GM23338 (cell line): ENCODE measurements around the gene NUBP1. TPM values are rescaled to one million over a fixed set of nuclear protein-coding genes. Genes with fewer than 3 reads are reported as not detected.
"Not testable (repeated sequence)": the region's sequence is repeated elsewhere in the genome, so short reads cannot be mapped to it uniquely, and the experiment has no call there.

ENCODE experiments used
- ATAC-seq: fragments of 200-7000 bp; cut with Tn5 transposase; 3 replicates; pipeline ENCODE4 v1.9.1; 2020
- DNase-seq: peaks from one replicate; pipeline ENCODE4 v3.0.0-alpha.2; 2015; ENCODE audit warnings: low spot score
- H2AFZ ChIP-seq: fragments of 200-600 bp; sonication (generic); 2 replicates; pipeline ENCODE4 v1.8.0; 2016; ENCODE audit warnings: antibody characterized with exemption, mild to moderate bottlenecking, moderate library complexity
- H3F3A ChIP-seq: fragments of 200-600 bp; sonication (generic); replicated peaks from 2 replicates; pipeline ENCODE4 v1.8.0; 2017; ENCODE audit warnings: antibody characterized with exemption, mixed run types, low read depth
- H3K27ac ChIP-seq: fragments of 200-600 bp; sonication (generic); 2 replicates; pipeline ENCODE4 v1.6.1; 2016; ENCODE audit warnings: low read depth
- H3K27me3 ChIP-seq: fragments of 200-600 bp; sonication (generic); 2 replicates; pipeline ENCODE4 v1.8.0; 2016; ENCODE audit warnings: mild to moderate bottlenecking, mixed run types, moderate library complexity; ENCODE audit not compliant: insufficient read depth
- H3K36me3 ChIP-seq: fragments of 200-600 bp; sonication (generic); 2 replicates; pipeline ENCODE4 v1.8.0; 2016; ENCODE audit warnings: mild to moderate bottlenecking; ENCODE audit not compliant: insufficient read depth
- H3K4me1 ChIP-seq: fragments of 200-600 bp; sonication (generic); 2 replicates; pipeline ENCODE4 v1.8.0; 2016; ENCODE audit warnings: mild to moderate bottlenecking, moderate library complexity; ENCODE audit not compliant: insufficient read depth
- H3K4me2 ChIP-seq: fragments of 200-600 bp; sonication (generic); 2 replicates; pipeline ENCODE4 v1.7.1; 2017; ENCODE audit warnings: mixed run types
- H3K4me3 ChIP-seq: fragments of 200-600 bp; sonication (generic); 2 replicates; pipeline ENCODE4 v1.6.1; 2016; ENCODE audit warnings: mixed run types
- H3K79me2 ChIP-seq: fragments of 200-600 bp; sonication (generic); replicated peaks from 2 replicates; pipeline ENCODE4 v1.8.0; 2017; ENCODE audit warnings: mild to moderate bottlenecking; ENCODE audit not compliant: insufficient read depth
- H3K9me2 ChIP-seq: fragments of 200-600 bp; sonication (generic); 2 replicates; pipeline ENCODE4 v1.8.0; 2017; ENCODE audit not compliant: insufficient read depth
- H4K20me1 ChIP-seq: fragments of 200-600 bp; sonication (generic); replicated peaks from 2 replicates; pipeline ENCODE4 v1.8.0; 2017; ENCODE audit warnings: mild to moderate bottlenecking; ENCODE audit not compliant: insufficient read depth
- H3K27ac Mint-ChIP-seq: 2 replicates; pipeline ENCODE4 v1.8.0; 2020; ENCODE audit warnings: inconsistent platforms, mild to moderate bottlenecking, moderate library complexity, mixed read lengths
- H3K27me3 Mint-ChIP-seq: 3 replicates; pipeline ENCODE4 v1.8.0; 2022; ENCODE audit warnings: low read depth, mild to moderate bottlenecking, moderate library complexity, mixed read lengths, inconsistent platforms; ENCODE audit not compliant: insufficient read depth, poor library complexity
- H3K36me3 Mint-ChIP-seq: 3 replicates; pipeline ENCODE4 v1.8.0; 2021; ENCODE audit warnings: low read depth, mild to moderate bottlenecking, inconsistent platforms, moderate library complexity, mixed read lengths
- H3K4me1 Mint-ChIP-seq: 3 replicates; pipeline ENCODE4 v1.8.0; 2020; ENCODE audit warnings: mild to moderate bottlenecking, inconsistent platforms, mixed read lengths
- H3K4me3 Mint-ChIP-seq: 3 replicates; pipeline ENCODE4 v1.8.0; 2021; ENCODE audit warnings: moderate library complexity, mild to moderate bottlenecking, inconsistent platforms, mixed read lengths
- H3K9me3 Mint-ChIP-seq: 3 replicates; pipeline ENCODE4 v1.8.0; 2020; ENCODE audit warnings: moderate library complexity, mild to moderate bottlenecking, inconsistent platforms, mixed read lengths
- CTCF ChIP-seq, 2 experiments: fragments of 200-600 bp in 1 of 2; sonication (generic) in 1 of 2; conservative IDR thresholded peaks; 2 replicates each; pipeline versions ENCODE4 v1.5.1 to v1.6.1; 2016 to 2017; ENCODE audit warnings: antibody characterized with exemption in 2 of 2, low read depth in 2 of 2, mild to moderate bottlenecking in 2 of 2, moderate library complexity in 1 of 2
- JUNB ChIP-seq: IDR thresholded peaks from one replicate; pipeline ENCODE4 v1.6.1; 2016; ENCODE audit warnings: antibody characterized with exemption; ENCODE audit not compliant: unreplicated experiment
- ZNF114 ChIP-seq: fragments of 250-450 bp; sonication (Bioruptor Pico); IDR thresholded peaks from 2 replicates; pipeline ENCODE4 v1.5.0; 2020; ENCODE audit warnings: mild to moderate bottlenecking, moderate library complexity
- polyA plus RNA-seq: library from polyadenylated mRNA; unstranded; fragments of >200 nt; fragmentation: Nextera tagmentation; extraction: Ambion mirVana; gene quantifications from 2 replicates; pipeline ENCODE4 v1.2.1, GENCODE V29; 2016
- total RNA-seq: library from RNA; depleted of rRNA; stranded (reverse); fragments of >200 nt; shearing (Covaris generic); gene quantifications from 2 replicates; pipeline ENCODE4 v1.2.3, GENCODE V29; 2014
- TF ChIP-seq, protein P1 (sequence below): fragments of 250-450 bp; sonication (Bioruptor Pico); IDR thresholded peaks from 2 replicates; pipeline ENCODE4 v1.5.0; 2020; ENCODE audit warnings: mild to moderate bottlenecking, moderate library complexity

NUBP1 gene
- total and polyA plus RNA-seq, 2 experiments from 2014 or later: 22.8 to 41.2 TPM

DNA sequence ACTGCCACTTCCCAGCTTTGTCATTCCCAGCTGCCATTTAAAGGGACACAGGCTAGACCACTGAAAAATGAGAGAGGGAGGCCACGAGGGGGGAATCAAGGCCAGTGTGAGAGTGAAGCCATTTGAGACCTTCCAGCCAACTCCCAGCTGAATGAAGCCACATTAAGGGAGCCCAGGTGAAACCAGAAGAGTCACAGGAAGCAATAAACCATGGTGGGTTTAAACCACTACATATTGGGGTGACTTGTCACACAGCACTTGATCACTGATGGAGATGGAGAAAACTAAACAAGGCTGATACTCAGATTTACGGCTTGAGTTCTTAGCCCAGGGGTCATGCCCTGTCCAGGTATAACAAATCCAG is 2.8 kb upstream of the NUBP1 start (continued):
- TF ChIP-seq, protein P1, sequence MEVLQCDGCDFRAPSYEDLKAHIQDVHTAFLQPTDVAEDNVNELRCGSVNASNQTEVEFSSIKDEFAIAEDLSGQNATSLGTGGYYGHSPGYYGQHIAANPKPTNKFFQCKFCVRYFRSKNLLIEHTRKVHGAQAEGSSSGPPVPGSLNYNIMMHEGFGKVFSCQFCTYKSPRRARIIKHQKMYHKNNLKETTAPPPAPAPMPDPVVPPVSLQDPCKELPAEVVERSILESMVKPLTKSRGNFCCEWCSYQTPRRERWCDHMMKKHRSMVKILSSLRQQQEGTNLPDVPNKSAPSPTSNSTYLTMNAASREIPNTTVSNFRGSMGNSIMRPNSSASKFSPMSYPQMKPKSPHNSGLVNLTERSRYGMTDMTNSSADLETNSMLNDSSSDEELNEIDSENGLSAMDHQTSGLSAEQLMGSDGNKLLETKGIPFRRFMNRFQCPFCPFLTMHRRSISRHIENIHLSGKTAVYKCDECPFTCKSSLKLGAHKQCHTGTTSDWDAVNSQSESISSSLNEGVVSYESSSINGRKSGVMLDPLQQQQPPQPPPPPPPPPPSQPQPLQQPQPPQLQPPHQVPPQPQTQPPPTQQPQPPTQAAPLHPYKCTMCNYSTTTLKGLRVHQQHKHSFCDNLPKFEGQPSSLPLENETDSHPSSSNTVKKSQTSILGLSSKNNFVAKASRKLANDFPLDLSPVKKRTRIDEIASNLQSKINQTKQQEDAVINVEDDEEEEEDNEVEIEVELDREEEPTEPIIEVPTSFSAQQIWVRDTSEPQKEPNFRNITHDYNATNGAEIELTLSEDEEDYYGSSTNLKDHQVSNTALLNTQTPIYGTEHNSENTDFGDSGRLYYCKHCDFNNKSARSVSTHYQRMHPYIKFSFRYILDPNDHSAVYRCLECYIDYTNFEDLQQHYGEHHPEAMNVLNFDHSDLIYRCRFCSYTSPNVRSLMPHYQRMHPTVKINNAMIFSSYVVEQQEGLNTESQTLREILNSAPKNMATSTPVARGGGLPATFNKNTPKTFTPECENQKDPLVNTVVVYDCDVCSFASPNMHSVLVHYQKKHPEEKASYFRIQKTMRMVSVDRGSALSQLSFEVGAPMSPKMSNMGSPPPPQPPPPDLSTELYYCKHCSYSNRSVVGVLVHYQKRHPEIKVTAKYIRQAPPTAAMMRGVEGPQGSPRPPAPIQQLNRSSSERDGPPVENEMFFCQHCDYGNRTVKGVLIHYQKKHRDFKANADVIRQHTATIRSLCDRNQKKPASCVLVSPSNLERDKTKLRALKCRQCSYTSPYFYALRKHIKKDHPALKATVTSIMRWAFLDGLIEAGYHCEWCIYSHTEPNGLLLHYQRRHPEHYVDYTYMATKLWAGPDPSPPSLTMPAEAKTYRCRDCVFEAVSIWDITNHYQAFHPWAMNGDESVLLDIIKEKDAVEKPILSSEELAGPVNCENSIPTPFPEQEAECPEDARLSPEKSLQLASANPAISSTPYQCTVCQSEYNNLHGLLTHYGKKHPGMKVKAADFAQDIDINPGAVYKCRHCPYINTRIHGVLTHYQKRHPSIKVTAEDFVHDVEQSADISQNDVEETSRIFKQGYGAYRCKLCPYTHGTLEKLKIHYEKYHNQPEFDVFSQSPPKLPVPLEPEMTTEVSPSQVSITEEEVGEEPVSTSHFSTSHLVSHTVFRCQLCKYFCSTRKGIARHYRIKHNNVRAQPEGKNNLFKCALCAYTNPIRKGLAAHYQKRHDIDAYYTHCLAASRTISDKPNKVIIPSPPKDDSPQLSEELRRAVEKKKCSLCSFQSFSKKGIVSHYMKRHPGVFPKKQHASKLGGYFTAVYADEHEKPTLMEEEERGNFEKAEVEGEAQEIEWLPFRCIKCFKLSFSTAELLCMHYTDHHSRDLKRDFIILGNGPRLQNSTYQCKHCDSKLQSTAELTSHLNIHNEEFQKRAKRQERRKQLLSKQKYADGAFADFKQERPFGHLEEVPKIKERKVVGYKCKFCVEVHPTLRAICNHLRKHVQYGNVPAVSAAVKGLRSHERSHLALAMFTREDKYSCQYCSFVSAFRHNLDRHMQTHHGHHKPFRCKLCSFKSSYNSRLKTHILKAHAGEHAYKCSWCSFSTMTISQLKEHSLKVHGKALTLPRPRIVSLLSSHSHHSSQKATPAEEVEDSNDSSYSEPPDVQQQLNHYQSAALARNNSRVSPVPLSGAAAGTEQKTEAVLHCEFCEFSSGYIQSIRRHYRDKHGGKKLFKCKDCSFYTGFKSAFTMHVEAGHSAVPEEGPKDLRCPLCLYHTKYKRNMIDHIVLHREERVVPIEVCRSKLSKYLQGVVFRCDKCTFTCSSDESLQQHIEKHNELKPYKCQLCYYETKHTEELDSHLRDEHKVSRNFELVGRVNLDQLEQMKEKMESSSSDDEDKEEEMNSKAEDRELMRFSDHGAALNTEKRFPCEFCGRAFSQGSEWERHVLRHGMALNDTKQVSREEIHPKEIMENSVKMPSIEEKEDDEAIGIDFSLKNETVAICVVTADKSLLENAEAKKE (CRISPR knock-in tag): no peak
- TF ChIP-seq ZNF114: no peak
- no peak for TF ChIP-seq JUNB
- TF ChIP-seq CTCF (conservative IDR thresholded peaks at IDR 0.05; ENCODE audit: low read depth in 2 of 2): no peak

DNA sequence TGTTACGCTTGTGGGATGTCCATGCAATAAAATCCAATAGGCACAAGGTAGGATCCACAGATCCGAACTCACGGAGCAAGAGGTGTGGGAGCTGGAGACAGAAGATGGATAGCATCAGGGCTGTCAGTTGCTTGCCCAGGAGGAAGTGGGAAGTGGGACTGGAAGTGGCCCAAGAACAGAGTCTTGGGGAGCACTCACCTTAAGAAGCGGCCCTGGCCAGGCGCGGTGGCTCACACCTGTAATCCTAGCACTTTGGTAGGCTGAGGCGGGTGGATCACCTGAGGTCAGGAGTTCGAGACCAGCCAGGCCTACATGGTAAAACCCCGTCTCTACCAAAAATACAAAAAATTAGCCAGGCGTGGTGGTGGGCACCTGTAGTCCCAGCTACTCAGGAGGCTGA is 2.4 kb upstream of the NUBP1 start:
- not testable (repeated sequence) for H3K4me2 ChIP-seq, H2AFZ ChIP-seq, H3K4me1 ChIP-seq, ATAC-seq, H4K20me1 ChIP-seq, DNase-seq, H3K36me3 Mint-ChIP-seq, H3K27ac Mint-ChIP-seq, H3F3A ChIP-seq, H3K9me2 ChIP-seq, H3K27me3 Mint-ChIP-seq, H3K27me3 ChIP-seq, H3K79me2 ChIP-seq, H3K4me3 ChIP-seq, H3K27ac ChIP-seq, H3K36me3 ChIP-seq, H3K9me3 Mint-ChIP-seq, H3K4me3 Mint-ChIP-seq
- peaks cover 12% of the 10 kb centered on the region; the same call in 2 of the 3 replicates for H3K4me1 Mint-ChIP-seq
